Body of pancreas (tissue), 4 donors: ENCODE measurements around the gene ZNF76. TPM values are rescaled to one million over a fixed set of nuclear protein-coding genes. Genes with fewer than 3 reads are reported as not detected.

ENCODE experiments used
- ATAC-seq: fragments of 150-250 bp; one replicate; pipeline ENCODE4 v1.9.1; 2016
- DNase-seq, 4 donors: peaks; one replicate each; pipeline ENCODE4 v3.0.0-alpha.2; 2019
- H3K27ac ChIP-seq, 4 donors: fragments of 200-600 bp; sonication (generic); 1 replicate in 3 of 4; 2 replicates in 1 of 4; pipeline versions ENCODE4 v1.5.1 to v1.6.1; 2016 to 2019; ENCODE audit warnings: mild to moderate bottlenecking in 1 of 4, mixed read lengths in 1 of 4, moderate library complexity in 1 of 4
- H3K27me3 ChIP-seq, 2 donors: fragments of 200-600 bp; sonication (generic); one replicate each; pipeline ENCODE4 v1.6.0; 2016; ENCODE audit warnings: mild to moderate bottlenecking in 1 of 2
- H3K36me3 ChIP-seq, 2 donors: fragments of 200-600 bp; sonication (generic); replicated peaks in 1 of 2; 2 replicates each; pipeline ENCODE4 v1.5.1; 2016; ENCODE audit warnings: low read depth in 2 of 2; ENCODE audit not compliant: insufficient read depth in 1 of 2
- H3K4me1 ChIP-seq: fragments of 200-600 bp; sonication (generic); one replicate; pipeline ENCODE4 v1.6.0; 2016
- H3K4me3 ChIP-seq, 2 donors: fragments of 200-600 bp; sonication (generic); 1 replicate in 1 of 2; 2 replicates in 1 of 2; pipeline ENCODE4 v1.5.1; 2016 to 2019
- H3K9me3 ChIP-seq, 3 donors: fragments of 200-600 bp; sonication (generic); 1 replicate in 2 of 3; 2 replicates in 1 of 3; pipeline ENCODE4 v1.5.1; 2016
- POLR2A ChIP-seq, 3 donors: fragments of 450-650 bp; IDR thresholded peaks; one replicate each; pipeline ENCODE4 v1.6.1; 2016; ENCODE audit warnings: antibody characterized with exemption in 3 of 3, mild to moderate bottlenecking in 2 of 3
- WGBS, 2 donors: methylation state at CpG; one replicate each; pipeline ENCODE4 v1.1.5; 2017; 5-methylcytosine and 5-hydroxymethylcytosine counted together
- intact Hi-C: fragments of 100-400 bp; cut with DNase I; formaldehyde crosslinking; loops from one replicate; pipeline ENCODE4 v1.15.1; 2023
- total RNA-seq, 2 donors: library from RNA; depleted of rRNA; stranded (reverse); fragments of >200 nt; gene quantifications; one replicate each; pipeline ENCODE4 v1.1.0, GENCODE V29; 2016
- TF ChIP-seq, protein P1 (sequence below), 7 experiments: fragments of 450-650 bp in 4 of 7; fragments of 200-600 bp in 3 of 7; sonication (generic) in 3 of 7; IDR thresholded peaks; one replicate each; pipeline ENCODE4 v1.5.1; 2016 to 2019; ENCODE audit warnings: antibody characterized with exemption in 7 of 7

ZNF76 gene
- total RNA-seq, 2 donors from 2014 or later = 34.2 to 56.7 TPM

- intact Hi-C loops = loop anchor here (10.0 kb wide), 1 partner anchor 234 kb away; no protein-coding TSS in a partner anchor
- no peak overlapping the region for H3K27ac ChIP-seq
- H3K4me3 ChIP-seq = no peak overlapping the region
- no peaks in the 10 kb centered on the region for H3K9me3 ChIP-seq
- no peaks in the 10 kb centered on the region for H3K36me3 ChIP-seq
- H3K27me3 ChIP-seq = peaks cover 0 to 18% of the 10 kb centered on the region in 2 donors
- DNase-seq = no peak
- TF ChIP-seq, protein P1, sequence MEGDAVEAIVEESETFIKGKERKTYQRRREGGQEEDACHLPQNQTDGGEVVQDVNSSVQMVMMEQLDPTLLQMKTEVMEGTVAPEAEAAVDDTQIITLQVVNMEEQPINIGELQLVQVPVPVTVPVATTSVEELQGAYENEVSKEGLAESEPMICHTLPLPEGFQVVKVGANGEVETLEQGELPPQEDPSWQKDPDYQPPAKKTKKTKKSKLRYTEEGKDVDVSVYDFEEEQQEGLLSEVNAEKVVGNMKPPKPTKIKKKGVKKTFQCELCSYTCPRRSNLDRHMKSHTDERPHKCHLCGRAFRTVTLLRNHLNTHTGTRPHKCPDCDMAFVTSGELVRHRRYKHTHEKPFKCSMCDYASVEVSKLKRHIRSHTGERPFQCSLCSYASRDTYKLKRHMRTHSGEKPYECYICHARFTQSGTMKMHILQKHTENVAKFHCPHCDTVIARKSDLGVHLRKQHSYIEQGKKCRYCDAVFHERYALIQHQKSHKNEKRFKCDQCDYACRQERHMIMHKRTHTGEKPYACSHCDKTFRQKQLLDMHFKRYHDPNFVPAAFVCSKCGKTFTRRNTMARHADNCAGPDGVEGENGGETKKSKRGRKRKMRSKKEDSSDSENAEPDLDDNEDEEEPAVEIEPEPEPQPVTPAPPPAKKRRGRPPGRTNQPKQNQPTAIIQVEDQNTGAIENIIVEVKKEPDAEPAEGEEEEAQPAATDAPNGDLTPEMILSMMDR (IDR thresholded peaks at IDR 0.05) = no peak
- no peak for TF ChIP-seq POLR2A (IDR thresholded peaks at IDR 0.05)
- H3K4me1 ChIP-seq = peaks cover 14% of the 10 kb centered on the region
- ATAC-seq = no peak
- WGBS, 2 donors = 70 to 90% methylated on average over 3 to 4 of the region's 4 CpGs
Measured at GRCh38 chr6:35218456-35218855, 41.1 kb upstream of the ZNF76 start.

DNA sequence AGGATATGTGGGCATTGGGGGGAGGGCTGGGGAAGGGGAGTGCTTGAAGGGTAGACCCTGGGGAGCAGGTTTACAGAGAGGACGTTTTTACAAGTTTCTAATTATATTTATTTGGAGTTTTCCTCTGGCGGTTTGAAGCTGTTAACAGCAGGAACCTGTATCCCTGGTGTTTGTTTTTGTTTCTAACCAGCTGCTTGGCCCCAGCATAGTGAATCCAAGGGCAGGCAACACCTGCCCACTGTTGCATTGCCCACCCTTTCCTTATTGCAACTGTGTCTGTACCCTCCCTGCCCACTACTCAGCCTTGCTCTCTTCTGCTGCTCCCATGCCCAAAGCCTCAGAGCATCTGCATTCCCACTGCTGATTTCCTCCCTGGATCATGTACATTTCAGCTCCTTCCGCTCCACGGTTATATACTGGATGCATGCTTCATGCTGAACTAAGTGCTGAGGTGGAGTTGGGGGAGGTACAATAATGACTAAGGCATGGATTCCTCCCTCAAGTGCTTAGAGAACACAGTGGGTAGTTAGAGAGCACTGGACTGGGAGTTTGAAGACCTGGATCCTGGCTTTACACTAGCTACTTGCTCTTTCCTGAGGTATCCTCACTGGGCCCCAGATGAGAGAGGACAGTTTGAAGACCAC is 39.7 kb upstream of the ZNF76 start:
- H3K4me1 ChIP-seq = peaks cover 1% of the 10 kb centered on the region
- no peaks in the 10 kb centered on the region for H3K36me3 ChIP-seq
- no peak for DNase-seq
- intact Hi-C loops = loop anchor here (10.0 kb wide), 1 partner anchor 235 kb away; no protein-coding TSS in a partner anchor
- TF ChIP-seq POLR2A (IDR thresholded peaks at IDR 0.05) = no peak
- TF ChIP-seq, protein P1 (IDR thresholded peaks at IDR 0.05) = no peak
- H3K27ac ChIP-seq = no peak overlapping the region
- H3K4me3 ChIP-seq = no peak overlapping the region
- H3K9me3 ChIP-seq = no peaks in the 10 kb centered on the region
- peaks cover 0 to 5% of the 10 kb centered on the region in 2 donors for H3K27me3 ChIP-seq
- ATAC-seq = no peak
- WGBS, 2 donors = 71 to 73% methylated on average over 4 of the region's 4 CpGs

DNA sequence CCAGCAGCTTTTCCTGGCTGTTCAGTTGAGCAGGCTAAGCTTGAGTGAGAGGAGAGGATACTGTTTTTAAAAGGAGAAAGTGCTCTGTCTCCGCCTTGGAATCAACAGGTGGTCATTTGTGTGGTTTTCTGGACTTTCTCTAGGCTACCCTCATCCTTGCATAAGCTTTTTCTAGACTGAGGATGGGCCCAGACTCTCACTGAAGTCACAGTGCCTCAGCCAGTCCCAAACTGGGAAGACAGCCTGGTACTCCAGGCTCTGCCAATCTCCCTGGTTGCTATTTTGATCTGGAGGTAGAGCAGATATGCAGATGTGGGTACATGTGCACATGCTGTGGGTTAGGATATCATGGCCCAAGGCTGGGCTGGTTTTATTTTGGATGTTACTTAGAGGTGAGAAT is 38.8 kb upstream of the ZNF76 start:
- 94 to 100% methylated on average over 1 of the region's 1 CpG for WGBS, 2 donors
- no peak for ATAC-seq
- H3K27ac ChIP-seq = no peak overlapping the region
- no peak for TF ChIP-seq POLR2A (IDR thresholded peaks at IDR 0.05)
- TF ChIP-seq, protein P1 (IDR thresholded peaks at IDR 0.05) = no peak
- intact Hi-C loops = no loop called here
- no peaks in the 10 kb centered on the region for H3K4me1 ChIP-seq
- no peak overlapping the region for H3K4me3 ChIP-seq
- H3K36me3 ChIP-seq = no peaks in the 10 kb centered on the region
- no peaks in the 10 kb centered on the region for H3K27me3 ChIP-seq
- no peak for DNase-seq
- H3K9me3 ChIP-seq = no peaks in the 10 kb centered on the region

- no peak for DNase-seq
- intact Hi-C loops = no loop called here
- no peak for ATAC-seq
- H3K4me1 ChIP-seq = no peaks in the 10 kb centered on the region
- H3K27me3 ChIP-seq = no peaks in the 10 kb centered on the region
- WGBS, 2 donors = 71 to 88% methylated on average over 2 of the region's 2 CpGs
- H3K9me3 ChIP-seq = no peaks in the 10 kb centered on the region
- TF ChIP-seq POLR2A (IDR thresholded peaks at IDR 0.05) = no peak
- TF ChIP-seq, protein P1 (IDR thresholded peaks at IDR 0.05) = no peak
- H3K4me3 ChIP-seq = no peak overlapping the region
- no peaks in the 10 kb centered on the region for H3K36me3 ChIP-seq
- H3K27ac ChIP-seq = no peak overlapping the region
Measured at GRCh38 chr6:35223396-35223795, 36.1 kb upstream of the ZNF76 start.

GRCh38 chr6:35224720-35225119 is 34.8 kb upstream of the ZNF76 start:
- no peaks in the 10 kb centered on the region for H3K36me3 ChIP-seq
- no peaks in the 10 kb centered on the region for H3K4me1 ChIP-seq
- H3K4me3 ChIP-seq = no peak overlapping the region
- no peak overlapping the region for H3K27ac ChIP-seq
- DNase-seq (no peak), ATAC-seq (no peak)
- intact Hi-C loops = no loop called here
- H3K9me3 ChIP-seq = no peaks in the 10 kb centered on the region
- WGBS, 2 donors = 79 to 90% methylated on average over 4 of the region's 4 CpGs
- TF ChIP-seq, protein P1 (IDR thresholded peaks at IDR 0.05) = no peak
- TF ChIP-seq POLR2A (IDR thresholded peaks at IDR 0.05) = no peak
- no peaks in the 10 kb centered on the region for H3K27me3 ChIP-seq
